ENCODE measurements around the gene SH2D4B.

Gene SH2D4B

GRCh38 chr10:80633910-80634309 is 96.2 kb downstream of the SH2D4B start:
- no peak for TF ChIP-seq CTCF (conservative IDR thresholded peaks at IDR 0.05; ENCODE audit: low read depth, low read length)
- no peaks in the 10 kb centered on the region for H3K27me3 ChIP-seq (ENCODE audit: insufficient read depth, low read depth)
- H3K4me1 ChIP-seq (ENCODE audit: low read depth, poor library complexity, severe bottlenecking): no peaks in the 10 kb centered on the region
- no peak overlapping the region for H3K4me3 ChIP-seq (IDR thresholded peaks at IDR 0.05; ENCODE audit: insufficient read depth, low read depth, low read length)
- no peaks in the 10 kb centered on the region for H3K36me3 ChIP-seq (ENCODE audit: insufficient read depth)
- no peak overlapping the region for H3K27ac ChIP-seq
- no peak overlapping the region for H2AFZ ChIP-seq (ENCODE audit: low read depth)
- H3K4me2 ChIP-seq: no peak overlapping the region
- no peaks in the 10 kb centered on the region for H4K20me1 ChIP-seq (ENCODE audit: insufficient read depth)
- H3K79me2 ChIP-seq (ENCODE audit: insufficient read depth, low read depth): no peaks in the 10 kb centered on the region
- no peak overlapping the region for H3K9ac ChIP-seq

GRCh38 chr10:80642661-80643060 is 105.0 kb downstream of the SH2D4B start:
- Histone ChIP-seq H3K27ac (no peak overlapping the region), H4K20me1 (ENCODE audit: insufficient read depth) (no peaks in the 10 kb centered on the region), H3K4me3 (IDR thresholded peaks at IDR 0.05; ENCODE audit: insufficient read depth, low read depth, low read length) (no peak overlapping the region), H3K79me2 (ENCODE audit: insufficient read depth, low read depth) (no peaks in the 10 kb centered on the region), H2AFZ (ENCODE audit: low read depth) (no peak overlapping the region), H3K27me3 (ENCODE audit: insufficient read depth, low read depth) (no peaks in the 10 kb centered on the region), H3K36me3 (ENCODE audit: insufficient read depth) (no peaks in the 10 kb centered on the region), H3K4me2 (no peak overlapping the region), H3K9ac (no peak overlapping the region), H3K4me1 (ENCODE audit: low read depth, poor library complexity, severe bottlenecking) (no peaks in the 10 kb centered on the region)
- TF ChIP-seq CTCF (conservative IDR thresholded peaks at IDR 0.05; ENCODE audit: low read depth, low read length): no peak

- Histone ChIP-seq H3K9ac (no peak overlapping the region), H3K27me3 (ENCODE audit: insufficient read depth, low read depth) (no peaks in the 10 kb centered on the region), H3K4me2 (no peak overlapping the region), H3K79me2 (ENCODE audit: insufficient read depth, low read depth) (no peaks in the 10 kb centered on the region), H2AFZ (ENCODE audit: low read depth) (no peak overlapping the region), H4K20me1 (ENCODE audit: insufficient read depth) (no peaks in the 10 kb centered on the region), H3K27ac (no peak overlapping the region), H3K4me1 (ENCODE audit: low read depth, poor library complexity, severe bottlenecking) (no peaks in the 10 kb centered on the region), H3K4me3 (IDR thresholded peaks at IDR 0.05; ENCODE audit: insufficient read depth, low read depth, low read length) (no peak overlapping the region), H3K36me3 (ENCODE audit: insufficient read depth) (no peaks in the 10 kb centered on the region)
- TF ChIP-seq CTCF (conservative IDR thresholded peaks at IDR 0.05; ENCODE audit: low read depth, low read length): no peak
Measured at GRCh38 chr10:80646366-80646765, 108.7 kb downstream of the SH2D4B start.

GRCh38 chr10:80647173-80647833 is 109.6 kb downstream of the SH2D4B start:
- H3K27me3 ChIP-seq (ENCODE audit: insufficient read depth, low read depth): no peaks in the 10 kb centered on the region
- no peaks in the 10 kb centered on the region for H3K79me2 ChIP-seq (ENCODE audit: insufficient read depth, low read depth)

More at GRCh38 chr10:80647173-80647833, 109.6 kb downstream of the SH2D4B start:
- H3K4me2 ChIP-seq: no peak overlapping the region
- no peaks in the 10 kb centered on the region for H3K4me1 ChIP-seq (ENCODE audit: low read depth, poor library complexity, severe bottlenecking)
- H2AFZ ChIP-seq (ENCODE audit: low read depth): no peak overlapping the region
- no peaks in the 10 kb centered on the region for H4K20me1 ChIP-seq (ENCODE audit: insufficient read depth)
- TF ChIP-seq CTCF (conservative IDR thresholded peaks at IDR 0.05; ENCODE audit: low read depth, low read length): no peak
- H3K4me3 ChIP-seq (IDR thresholded peaks at IDR 0.05; ENCODE audit: insufficient read depth, low read depth, low read length): no peak overlapping the region
- H3K36me3 ChIP-seq (ENCODE audit: insufficient read depth): no peaks in the 10 kb centered on the region
- H3K9ac ChIP-seq: no peak overlapping the region
- no peak overlapping the region for H3K27ac ChIP-seq
